ENCODE measurements around the gene KBTBD12.

KBTBD12 gene

GRCh38 chr3:127975153-127976029 is 60.4 kb downstream of the KBTBD12 start:
- Mint-ChIP-seq H3K4me3 (no peak overlapping the region), H3K9me3 (no peaks in the 10 kb centered on the region)

DNA sequence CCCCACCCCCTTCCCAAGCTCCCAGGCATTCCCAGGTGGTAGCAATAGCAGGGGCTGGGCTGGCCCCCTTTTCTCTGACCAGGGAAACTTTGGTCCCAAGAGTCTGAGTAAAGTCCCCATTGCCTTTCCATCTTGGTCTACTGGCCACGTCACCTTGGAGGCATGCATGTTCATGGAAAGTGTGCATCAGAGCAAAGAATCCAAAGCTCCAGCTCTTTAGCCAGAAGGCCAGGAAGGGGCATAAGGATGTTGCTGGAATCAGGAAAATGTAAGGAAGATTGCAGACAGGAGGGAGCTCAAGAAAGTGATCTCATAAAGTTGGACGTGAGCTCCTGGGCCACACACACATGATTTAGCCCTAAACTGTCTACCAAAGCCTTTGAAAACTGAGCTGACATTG is 63.6 kb downstream of the KBTBD12 start:
- no peak overlapping the region for H3K4me3 Mint-ChIP-seq
- DNase-seq: no peak

More at GRCh38 chr3:127975153-127976029, 60.4 kb downstream of the KBTBD12 start:
- H3K27ac Mint-ChIP-seq: no peak overlapping the region
- peaks cover 31% of the 10 kb centered on the region for H3K27me3 Mint-ChIP-seq
- DNase-seq: no peak
- no peaks in the 10 kb centered on the region for H3K4me1 Mint-ChIP-seq (ENCODE audit: low read depth)
- H3K36me3 Mint-ChIP-seq (ENCODE audit: low read depth): no peaks in the 10 kb centered on the region

DNA sequence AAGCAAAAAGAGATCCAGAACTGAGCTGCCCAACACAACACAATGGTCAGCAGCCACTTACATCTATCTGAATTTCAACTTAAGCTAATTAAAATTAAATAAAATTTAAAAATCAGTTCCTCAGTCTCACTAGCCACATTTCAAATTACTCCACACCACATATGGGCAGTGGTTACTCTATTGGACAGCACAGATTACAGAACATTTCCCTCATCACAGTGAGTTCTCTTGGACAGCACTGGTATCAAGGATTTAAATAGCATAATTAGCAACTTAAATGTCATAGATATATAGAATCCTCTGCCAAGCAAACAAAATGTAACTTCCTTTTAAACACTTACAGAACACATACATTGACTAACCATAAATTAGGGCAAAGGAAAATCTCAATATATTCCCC is 64.4 kb downstream of the KBTBD12 start:
- no peaks in the 10 kb centered on the region for H3K4me1 Mint-ChIP-seq (ENCODE audit: low read depth)
- H3K4me3 Mint-ChIP-seq: no peak overlapping the region
- no peak for DNase-seq
- no peaks in the 10 kb centered on the region for H3K9me3 Mint-ChIP-seq
- no peaks in the 10 kb centered on the region for H3K36me3 Mint-ChIP-seq (ENCODE audit: low read depth)
- H3K27ac Mint-ChIP-seq: no peak overlapping the region
- peaks cover 17% of the 10 kb centered on the region for H3K27me3 Mint-ChIP-seq

More for the DNA sequence above, 63.6 kb downstream of the KBTBD12 start:
- no peak overlapping the region for H3K27ac Mint-ChIP-seq
- H3K27me3 Mint-ChIP-seq: peaks cover 21% of the 10 kb centered on the region
- H3K36me3 Mint-ChIP-seq (ENCODE audit: low read depth): no peaks in the 10 kb centered on the region
- H3K4me1 Mint-ChIP-seq (ENCODE audit: low read depth): no peaks in the 10 kb centered on the region
- no peaks in the 10 kb centered on the region for H3K9me3 Mint-ChIP-seq

- no peaks in the 10 kb centered on the region for H3K4me1 Mint-ChIP-seq (ENCODE audit: low read depth)
- no peaks in the 10 kb centered on the region for H3K36me3 Mint-ChIP-seq (ENCODE audit: low read depth)
- no peak overlapping the region for H3K4me3 Mint-ChIP-seq
- no peaks in the 10 kb centered on the region for H3K9me3 Mint-ChIP-seq
- no peak for DNase-seq
- no peak overlapping the region for H3K27ac Mint-ChIP-seq
- peaks cover 17% of the 10 kb centered on the region for H3K27me3 Mint-ChIP-seq
Measured at GRCh38 chr3:127981097-127981496, 66.1 kb downstream of the KBTBD12 start.

- Mint-ChIP-seq H3K27me3 (peaks cover 9% of the 10 kb centered on the region), H3K4me3 (no peak overlapping the region), H3K4me1 (ENCODE audit: low read depth) (no peaks in the 10 kb centered on the region), H3K27ac (no peak overlapping the region), H3K36me3 (ENCODE audit: low read depth) (no peaks in the 10 kb centered on the region), H3K9me3 (no peaks in the 10 kb centered on the region)
- no peak for DNase-seq
Measured at GRCh38 chr3:127982155-127982554, 67.1 kb downstream of the KBTBD12 start.

GRCh38 chr3:127984241-127984975 is 69.4 kb downstream of the KBTBD12 start:
- H3K4me3 Mint-ChIP-seq: no peak overlapping the region
- no peak overlapping the region for H3K27ac Mint-ChIP-seq
- H3K36me3 Mint-ChIP-seq (ENCODE audit: low read depth): no peaks in the 10 kb centered on the region
- H3K9me3 Mint-ChIP-seq: no peaks in the 10 kb centered on the region
- no peaks in the 10 kb centered on the region for H3K27me3 Mint-ChIP-seq
- H3K4me1 Mint-ChIP-seq (ENCODE audit: low read depth): no peaks in the 10 kb centered on the region
- no peak for DNase-seq

GRCh38 chr3:127985216-127985615 is 70.2 kb downstream of the KBTBD12 start:
- no peaks in the 10 kb centered on the region for H3K9me3 Mint-ChIP-seq
- H3K4me1 Mint-ChIP-seq (ENCODE audit: low read depth): no peaks in the 10 kb centered on the region
- no peaks in the 10 kb centered on the region for H3K36me3 Mint-ChIP-seq (ENCODE audit: low read depth)
- no peak overlapping the region for H3K27ac Mint-ChIP-seq
- no peak overlapping the region for H3K4me3 Mint-ChIP-seq
- DNase-seq: no peak
- no peaks in the 10 kb centered on the region for H3K27me3 Mint-ChIP-seq

- DNase-seq: no peak
- no peaks in the 10 kb centered on the region for H3K4me1 Mint-ChIP-seq (ENCODE audit: low read depth)
- H3K27ac Mint-ChIP-seq: no peak overlapping the region
- no peaks in the 10 kb centered on the region for H3K27me3 Mint-ChIP-seq
- H3K36me3 Mint-ChIP-seq (ENCODE audit: low read depth): no peaks in the 10 kb centered on the region
- H3K4me3 Mint-ChIP-seq: no peak overlapping the region
- no peaks in the 10 kb centered on the region for H3K9me3 Mint-ChIP-seq
Measured at GRCh38 chr3:127985655-127986225, 70.7 kb downstream of the KBTBD12 start.

- no peaks in the 10 kb centered on the region for H3K9me3 Mint-ChIP-seq
- no peaks in the 10 kb centered on the region for H3K27me3 Mint-ChIP-seq
- no peak overlapping the region for H3K27ac Mint-ChIP-seq
- no peak for DNase-seq
- H3K4me3 Mint-ChIP-seq: no peak overlapping the region
- H3K4me1 Mint-ChIP-seq (ENCODE audit: low read depth): no peaks in the 10 kb centered on the region
- H3K36me3 Mint-ChIP-seq (ENCODE audit: low read depth): no peaks in the 10 kb centered on the region
Measured at GRCh38 chr3:127986803-127987202, 71.8 kb downstream of the KBTBD12 start.

GRCh38 chr3:127987309-127987995 is 72.4 kb downstream of the KBTBD12 start:
- H3K27me3 Mint-ChIP-seq: no peaks in the 10 kb centered on the region
- H3K27ac Mint-ChIP-seq: no peak overlapping the region
- H3K36me3 Mint-ChIP-seq (ENCODE audit: low read depth): no peaks in the 10 kb centered on the region
- no peak overlapping the region for H3K4me3 Mint-ChIP-seq
- no peak for DNase-seq
- H3K9me3 Mint-ChIP-seq: no peaks in the 10 kb centered on the region
- no peaks in the 10 kb centered on the region for H3K4me1 Mint-ChIP-seq (ENCODE audit: low read depth)

DNA sequence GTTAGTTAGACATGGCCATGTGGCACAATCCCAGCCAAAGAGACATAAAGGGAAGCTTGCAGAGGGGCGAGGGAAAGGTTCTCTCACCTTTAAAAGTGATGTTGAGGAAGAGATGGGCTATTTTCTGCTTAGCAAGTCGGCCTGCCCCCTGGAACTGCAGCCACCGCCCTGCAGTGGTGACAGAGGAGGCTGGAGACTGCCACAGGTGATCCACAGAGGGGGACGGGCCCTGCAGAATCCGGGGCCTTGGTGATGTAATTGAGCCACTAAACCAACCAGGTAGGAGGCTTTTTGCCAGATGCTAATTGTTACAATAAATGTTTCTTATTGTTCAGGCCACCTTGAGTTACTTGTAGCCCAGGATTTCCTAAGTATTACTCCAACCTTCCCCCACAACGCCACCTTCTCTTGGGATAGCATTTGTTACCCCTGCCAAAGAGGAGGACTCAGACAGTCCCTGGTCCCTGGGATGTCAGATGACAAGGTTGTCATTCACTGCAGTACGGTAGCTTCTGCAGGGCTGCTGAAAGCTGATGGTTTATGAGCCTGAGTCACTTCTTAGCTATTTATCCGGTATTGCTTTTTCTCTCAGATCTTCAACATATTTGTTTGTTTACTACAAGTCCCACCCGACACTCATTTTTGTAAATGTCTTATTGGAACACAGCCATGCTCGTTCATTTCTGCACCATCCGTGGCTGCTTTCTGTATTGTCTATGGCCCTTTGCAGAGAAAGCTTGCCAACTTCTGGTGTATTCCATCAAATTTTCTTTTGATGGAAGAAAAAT is 73.9 kb downstream of the KBTBD12 start:
- no peak overlapping the region for H3K4me3 Mint-ChIP-seq
- H3K27ac Mint-ChIP-seq: no peak overlapping the region
- H3K27me3 Mint-ChIP-seq: no peaks in the 10 kb centered on the region
- H3K4me1 Mint-ChIP-seq (ENCODE audit: low read depth): no peaks in the 10 kb centered on the region
- no peak for DNase-seq
- no peaks in the 10 kb centered on the region for H3K36me3 Mint-ChIP-seq (ENCODE audit: low read depth)
- H3K9me3 Mint-ChIP-seq: no peaks in the 10 kb centered on the region

DNA sequence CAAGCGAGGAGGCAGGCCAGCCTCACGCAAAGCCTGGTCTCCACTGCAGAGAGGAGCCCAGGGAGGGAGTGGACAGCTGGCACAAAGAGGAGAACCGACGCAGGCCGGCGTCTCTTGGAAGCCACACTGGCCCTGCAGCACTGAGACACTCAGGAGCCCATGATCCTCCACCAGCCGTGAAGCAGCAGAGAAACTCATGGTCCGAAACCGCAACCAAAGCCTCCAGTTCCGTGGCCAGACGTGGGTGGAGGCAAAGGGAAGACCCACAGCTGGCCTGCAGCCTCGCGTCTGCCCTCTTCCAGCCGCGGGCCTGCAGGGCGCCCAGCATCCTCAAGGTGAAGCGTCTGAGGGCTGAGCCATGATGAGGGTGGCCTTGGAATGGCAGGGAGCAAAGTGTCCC is 75.0 kb downstream of the KBTBD12 start:
- Mint-ChIP-seq H3K4me1 (ENCODE audit: low read depth) (no peaks in the 10 kb centered on the region), H3K4me3 (no peak overlapping the region), H3K27me3 (no peaks in the 10 kb centered on the region), H3K36me3 (ENCODE audit: low read depth) (no peaks in the 10 kb centered on the region), H3K27ac (no peak overlapping the region), H3K9me3 (no peaks in the 10 kb centered on the region)
- DNase-seq: no peak

GRCh38 chr3:127990461-127990860 is 75.4 kb downstream of the KBTBD12 start:
- no peaks in the 10 kb centered on the region for H3K4me1 Mint-ChIP-seq (ENCODE audit: low read depth)
- no peaks in the 10 kb centered on the region for H3K27me3 Mint-ChIP-seq
- no peak overlapping the region for H3K4me3 Mint-ChIP-seq
- H3K9me3 Mint-ChIP-seq: no peaks in the 10 kb centered on the region
- no peaks in the 10 kb centered on the region for H3K36me3 Mint-ChIP-seq (ENCODE audit: low read depth)
- H3K27ac Mint-ChIP-seq: no peak overlapping the region
- DNase-seq: no peak

DNA sequence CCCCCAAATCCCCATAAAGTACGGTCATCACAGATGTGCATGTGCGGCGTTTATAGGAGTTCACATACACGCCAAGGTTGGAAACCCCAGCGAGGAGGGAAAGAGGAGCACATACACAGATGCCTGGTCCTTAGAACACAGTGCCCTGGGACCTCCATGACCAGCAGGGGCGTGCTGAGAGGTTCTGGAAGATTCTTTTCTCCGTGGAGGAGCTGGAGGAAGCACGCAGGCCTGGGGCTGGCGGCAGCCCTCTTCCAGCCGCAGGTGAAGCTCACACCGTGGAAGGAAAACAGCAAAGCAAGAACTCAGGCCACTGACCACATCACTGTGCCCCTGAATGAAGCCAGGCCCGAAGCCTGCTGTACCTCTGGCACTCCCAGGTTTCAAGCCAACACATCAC is 76.2 kb downstream of the KBTBD12 start:
- Mint-ChIP-seq H3K27me3 (no peaks in the 10 kb centered on the region), H3K36me3 (ENCODE audit: low read depth) (no peaks in the 10 kb centered on the region), H3K4me1 (ENCODE audit: low read depth) (no peaks in the 10 kb centered on the region), H3K27ac (no peak overlapping the region), H3K9me3 (no peaks in the 10 kb centered on the region), H3K4me3 (no peak overlapping the region)
- no peak for DNase-seq

All from activated T-cell treated with anti-CD3 and anti-CD28 coated beads, Interleukin-2, amount 50 U/mL, for 24 hours (primary cell).